Stomach (tissue), 9 donors: ENCODE data around the gene M1AP. TPM values are rescaled to one million over a fixed set of nuclear protein-coding genes. Genes with fewer than 3 reads are reported as not detected.

Experiments
- DNase-seq, 2 donors: peaks; one replicate each; pipeline versions ENCODE4 v3.0.0 to v3.0.0-alpha.2; 2013 to 2019
- H3K27ac ChIP-seq, 5 donors: fragments of 200-600 bp in 4 of 5; sonication (generic) in 4 of 5; one replicate each; pipeline ENCODE4 v1.5.1; 2013 to 2019; ENCODE audit warnings: mild to moderate bottlenecking in 1 of 5, moderate library complexity in 1 of 5
- H3K27me3 ChIP-seq, 3 donors: fragments of 200-600 bp; sonication (generic); one replicate each; pipeline ENCODE4 v1.5.1; 2017 to 2019; ENCODE audit warnings: mixed run types in 1 of 3
- H3K36me3 ChIP-seq, 4 donors: fragments of 200-600 bp; sonication (generic); 1 replicate in 3 of 4; 2 replicates in 1 of 4; pipeline ENCODE4 v1.5.1; 2016 to 2019
- H3K4me1 ChIP-seq, 4 donors: fragments of 200-600 bp; sonication (generic); one replicate each; pipeline ENCODE4 v1.5.1; 2016 to 2019
- H3K4me3 ChIP-seq, 4 donors: fragments of 200-600 bp; sonication (generic) in 3 of 4; one replicate each; pipeline ENCODE4 v1.5.1; 2016 to 2019; ENCODE audit warnings: mild to moderate bottlenecking in 1 of 4
- H3K9me3 ChIP-seq, 4 donors: fragments of 200-600 bp; sonication (generic); one replicate each; pipeline ENCODE4 v1.5.1; 2016 to 2019
- EP300 ChIP-seq: sonication (generic); formaldehyde crosslinking; IDR thresholded peaks from one replicate; pipeline ENCODE4 v1.6.1; 2017; ENCODE audit warnings: antibody characterized with exemption
- POLR2A ChIP-seq, 4 donors: fragments of 450-650 bp; IDR thresholded peaks; one replicate each; pipeline ENCODE4 v1.6.1; 2016; ENCODE audit warnings: antibody characterized with exemption in 4 of 4, control low read depth in 2 of 4, mild to moderate bottlenecking in 1 of 4, moderate library complexity in 1 of 4
- POLR2AphosphoS5 ChIP-seq, 3 donors: sonication (generic); formaldehyde crosslinking; IDR thresholded peaks; one replicate each; pipeline ENCODE4 v1.6.1; 2016; ENCODE audit warnings: antibody characterized with exemption in 3 of 3
- WGBS, 5 donors: extraction: QIAGEN DNeasy Blood & Tissue Kit in 3 of 5; methylation state at CpG; one replicate each; pipeline versions ENCODE4 v1.1.5 to v1.1.7; 2013 to 2018; 5-methylcytosine and 5-hydroxymethylcytosine counted together
- intact Hi-C: fragments of 100-400 bp; cut with DNase I; formaldehyde crosslinking; loops from one replicate; pipeline ENCODE4 v1.15.1; 2023; ENCODE audit warnings: low total_unique reads
- polyA plus RNA-seq, 3 donors: library from polyadenylated mRNA; stranded (reverse); fragments of 200-250 nt; gene quantifications; one replicate each; pipeline ENCODE4 v1.2.3, GENCODE V29; 2013
- total RNA-seq, 5 donors: library from RNA; depleted of rRNA; stranded (reverse); fragments of >200 nt; gene quantifications; one replicate each; pipeline versions ENCODE4 v1.1.0 to v1.2.3, GENCODE V29; 2014 to 2016
- TF ChIP-seq, protein P1 (sequence below), 7 experiments: fragments of 450-650 bp in 4 of 7; fragments of 200-600 bp in 3 of 7; sonication (generic) in 3 of 7; IDR thresholded peaks; one replicate each; pipeline ENCODE4 v1.5.1; 2016 to 2019; ENCODE audit warnings: antibody characterized with exemption in 7 of 7, control low read depth in 2 of 7, mild to moderate bottlenecking in 1 of 7
- donor health status: healthy with polysubstance abuse.
- donor health status: Bipolar disorder and iron deficiency.
- donor health status: healthy.

M1AP gene
- total and polyA plus RNA-seq, 8 donors: 0.18 to 27.1 (median 0.31) TPM; not detected in 3

DNA sequence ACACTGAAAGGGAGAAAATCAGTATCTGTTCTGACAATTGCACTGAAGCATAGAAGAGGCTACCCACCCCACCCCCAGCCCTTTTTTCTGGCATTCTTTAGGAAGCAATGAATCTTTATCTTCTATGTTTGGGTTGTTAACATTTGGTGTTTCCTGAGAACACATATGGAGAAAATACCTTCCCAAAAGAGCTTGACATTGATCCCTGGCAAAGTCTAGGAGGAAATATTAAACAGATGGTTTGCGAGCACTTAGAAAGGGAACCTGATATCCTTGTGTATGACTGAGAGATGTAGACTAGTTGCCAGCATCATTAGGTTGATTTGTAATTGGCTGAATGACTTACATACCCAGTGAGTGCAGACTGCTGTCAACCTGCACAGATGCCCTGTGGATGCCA, 50.7 kb downstream of the M1AP start:
- Histone ChIP-seq H3K9me3 (no peaks in the 10 kb centered on the region), H3K27ac (no peak overlapping the region), H3K4me1 (no peaks in the 10 kb centered on the region), H3K27me3 (peaks cover 0 to 49% (median 0%) of the 10 kb centered on the region in 3 donors), H3K36me3 (no peaks in the 10 kb centered on the region), H3K4me3 (no peak overlapping the region)
- intact Hi-C loops: no loop called here
- 33 to 52% (median 44%) methylated on average over 1 of the region's 1 CpG for WGBS, 5 donors
- TF ChIP-seq, protein P1, sequence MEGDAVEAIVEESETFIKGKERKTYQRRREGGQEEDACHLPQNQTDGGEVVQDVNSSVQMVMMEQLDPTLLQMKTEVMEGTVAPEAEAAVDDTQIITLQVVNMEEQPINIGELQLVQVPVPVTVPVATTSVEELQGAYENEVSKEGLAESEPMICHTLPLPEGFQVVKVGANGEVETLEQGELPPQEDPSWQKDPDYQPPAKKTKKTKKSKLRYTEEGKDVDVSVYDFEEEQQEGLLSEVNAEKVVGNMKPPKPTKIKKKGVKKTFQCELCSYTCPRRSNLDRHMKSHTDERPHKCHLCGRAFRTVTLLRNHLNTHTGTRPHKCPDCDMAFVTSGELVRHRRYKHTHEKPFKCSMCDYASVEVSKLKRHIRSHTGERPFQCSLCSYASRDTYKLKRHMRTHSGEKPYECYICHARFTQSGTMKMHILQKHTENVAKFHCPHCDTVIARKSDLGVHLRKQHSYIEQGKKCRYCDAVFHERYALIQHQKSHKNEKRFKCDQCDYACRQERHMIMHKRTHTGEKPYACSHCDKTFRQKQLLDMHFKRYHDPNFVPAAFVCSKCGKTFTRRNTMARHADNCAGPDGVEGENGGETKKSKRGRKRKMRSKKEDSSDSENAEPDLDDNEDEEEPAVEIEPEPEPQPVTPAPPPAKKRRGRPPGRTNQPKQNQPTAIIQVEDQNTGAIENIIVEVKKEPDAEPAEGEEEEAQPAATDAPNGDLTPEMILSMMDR (IDR thresholded peaks at IDR 0.05): no peak
- TF ChIP-seq EP300: no peak
- TF ChIP-seq POLR2AphosphoS5 (IDR thresholded peaks at IDR 0.05): no peak
- no peak for TF ChIP-seq POLR2A (IDR thresholded peaks at IDR 0.05)
- no peak for DNase-seq

DNA sequence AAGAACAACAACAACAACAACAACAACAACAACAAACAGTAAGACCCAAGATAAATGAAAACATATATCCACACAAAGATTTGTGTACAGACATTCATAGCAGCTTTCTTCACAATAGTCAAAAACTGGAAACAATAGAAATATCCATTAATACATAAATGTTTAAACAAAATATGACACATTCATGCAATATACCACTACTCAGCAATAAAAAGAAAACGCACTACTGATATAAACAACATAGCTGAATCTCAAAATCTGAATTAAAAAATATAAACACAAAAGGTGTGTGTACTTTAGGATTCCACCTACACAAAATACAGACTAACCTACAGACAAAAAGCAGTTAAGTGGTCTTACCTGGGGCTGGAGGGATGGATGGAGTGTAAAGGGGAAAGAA, 51.5 kb downstream of the M1AP start:
- TF ChIP-seq POLR2AphosphoS5 (IDR thresholded peaks at IDR 0.05): no peak
- no peak for TF ChIP-seq EP300
- TF ChIP-seq, protein P1 (IDR thresholded peaks at IDR 0.05): no peak
- intact Hi-C loops: no loop called here
- Histone ChIP-seq H3K4me1 (no peaks in the 10 kb centered on the region), H3K9me3 (no peaks in the 10 kb centered on the region), H3K27me3 (peaks cover 0 to 55% (median 3%) of the 10 kb centered on the region in 3 donors), H3K36me3 (no peaks in the 10 kb centered on the region), H3K27ac (no peak overlapping the region), H3K4me3 (no peak overlapping the region)
- no peak for DNase-seq
- WGBS, 5 donors: 49 to 77% (median 60%) methylated on average over 1 of the region's 1 CpG

DNA sequence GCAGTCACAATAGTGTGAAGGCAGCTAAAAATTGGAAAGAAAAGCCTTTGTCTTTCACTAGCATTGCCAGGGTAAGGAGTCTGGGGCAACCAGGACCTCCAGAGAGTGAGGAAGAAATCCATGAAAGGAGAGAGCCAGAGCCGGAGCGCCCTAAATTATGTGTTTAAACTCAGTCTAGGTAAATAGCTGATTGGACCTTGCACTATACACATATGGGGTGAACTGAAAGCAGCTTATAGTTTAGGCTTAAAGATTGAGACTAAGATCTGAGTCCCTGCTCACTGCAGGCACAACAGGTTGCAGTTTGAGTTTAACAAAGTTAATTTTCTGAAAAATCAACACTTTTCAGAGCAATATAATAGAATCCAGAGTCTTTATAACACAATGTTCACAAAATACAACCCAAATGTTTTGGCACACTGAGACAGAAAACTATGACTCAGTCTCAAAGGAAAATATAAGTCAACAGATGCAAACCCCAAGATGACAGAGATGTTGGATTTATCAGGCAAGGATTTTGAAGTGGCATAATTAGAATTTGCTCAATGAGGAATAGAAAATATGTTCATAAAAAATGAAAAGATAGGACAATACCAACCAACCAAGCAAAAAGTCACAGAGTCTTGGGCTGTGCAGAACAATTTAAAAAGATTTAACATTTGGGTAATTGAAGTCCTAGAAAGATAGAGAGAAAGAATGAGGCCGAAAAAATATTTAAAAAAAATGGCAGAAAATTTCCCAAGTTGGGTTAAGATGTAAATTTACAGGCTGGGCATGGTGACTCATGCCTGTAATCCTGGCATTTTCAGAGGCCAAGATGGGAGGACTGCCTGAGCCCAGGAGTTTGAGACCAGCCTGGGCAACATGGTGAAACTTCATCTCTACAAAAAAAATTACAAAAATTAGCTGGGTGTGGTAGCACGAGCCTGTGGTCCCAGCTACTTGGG, 54.0 kb downstream of the M1AP start:
- TF ChIP-seq EP300 (no peak), POLR2A (IDR thresholded peaks at IDR 0.05) (no peak), POLR2AphosphoS5 (IDR thresholded peaks at IDR 0.05) (no peak)
- TF ChIP-seq, protein P1 (IDR thresholded peaks at IDR 0.05): no peak
- Histone ChIP-seq H3K4me3 (no peak overlapping the region), H3K27ac (no peak overlapping the region), H3K9me3 (no peaks in the 10 kb centered on the region), H3K27me3 (peaks cover 0 to 71% (median 4%) of the 10 kb centered on the region in 3 donors), H3K36me3 (no peaks in the 10 kb centered on the region), H3K4me1 (no peaks in the 10 kb centered on the region)
- intact Hi-C loops: no loop called here
- no peak for DNase-seq
- WGBS, 5 donors: 67 to 83% (median 76%) methylated on average over 4 of the region's 4 CpGs

DNA sequence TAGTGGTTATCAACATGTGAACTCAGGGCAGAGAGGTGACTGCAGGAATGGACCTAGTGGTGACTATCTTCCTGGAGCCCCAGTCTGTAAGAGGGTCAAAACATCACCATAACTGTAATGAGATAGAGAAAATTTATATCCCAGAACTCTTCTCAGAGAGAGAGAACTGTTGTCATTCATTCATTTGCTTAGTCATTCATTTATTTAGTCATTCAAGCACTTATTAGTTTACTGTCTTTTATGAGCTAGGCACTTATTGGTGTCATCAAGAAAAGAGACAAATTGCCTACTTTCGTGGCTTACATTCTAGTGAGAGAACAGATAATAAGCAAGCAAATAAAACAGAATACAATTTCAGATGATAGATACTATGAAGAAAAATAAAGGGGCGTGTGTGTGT, 59.5 kb downstream of the M1AP start:
- peaks cover 0 to 6% (median 0%) of the 10 kb centered on the region in 4 donors for H3K4me1 ChIP-seq
- H3K27me3 ChIP-seq: peaks cover 0 to 43% (median 4%) of the 10 kb centered on the region in 3 donors
- intact Hi-C loops: loop anchor here (5.0 to 10.0 kb wide), 2 partner anchors 54 to 106 kb away; partner anchors contain the start of genes CCDC142 and TTC31
- no peak overlapping the region for H3K4me3 ChIP-seq
- no peak for DNase-seq
- no peak overlapping the region for H3K27ac ChIP-seq
- no peaks in the 10 kb centered on the region for H3K36me3 ChIP-seq
- WGBS, 5 donors: 60 to 69% (median 68%) methylated on average over 2 of the region's 2 CpGs
- TF ChIP-seq, protein P1 (IDR thresholded peaks at IDR 0.05): no peak
- TF ChIP-seq POLR2A (IDR thresholded peaks at IDR 0.05): no peak
- TF ChIP-seq POLR2AphosphoS5 (IDR thresholded peaks at IDR 0.05): no peak
- TF ChIP-seq EP300: no peak
- no peaks in the 10 kb centered on the region for H3K9me3 ChIP-seq
